WTC11 (cell line): ENCODE results near the gene DEFB110. TPM values are rescaled to one million over a fixed set of nuclear protein-coding genes. Genes with fewer than 3 reads are reported as not detected.

Experiments used
- ATAC-seq: fragments of 200-7000 bp; cut with Tn5 transposase; 2 replicates; pipeline ENCODE4 v1.10.0; 2021; ENCODE audit warnings: mild to moderate bottlenecking, moderate library complexity
- Bru-seq: library from RNA; stranded (reverse); fragments of 400-500 nt; gene quantifications from one replicate; lab custom pipeline; 2021; lab: Mats Ljungman, UMichigan
- CTCF ChIA-PET: fragments of 300-600 bp; sonication (Branson Sonifier 250); formaldehyde crosslinking; loops from one replicate; lab custom pipeline; 2021; ENCODE audit warnings: antibody characterized with exemption; lab: Charles Lee
- POLR2A ChIA-PET: fragments of 350-600 bp; sonication (Branson Sonifier 250); formaldehyde crosslinking; loops from one replicate; lab custom pipeline; 2021; ENCODE audit warnings: antibody characterized with exemption; lab: Charles Lee
- DNase-seq: peaks from one replicate; pipeline ENCODE4 v3.0.0; 2021; ENCODE audit warnings: low spot score
- H3K27ac Mint-ChIP-seq: 2 replicates; pipeline ENCODE4 v1.8.0; 2021; ENCODE audit warnings: mixed read lengths
- H3K27me3 Mint-ChIP-seq: 2 replicates; pipeline ENCODE4 v1.8.0; 2021; ENCODE audit warnings: low read depth, mild to moderate bottlenecking, moderate library complexity, mixed read lengths
- H3K36me3 Mint-ChIP-seq: 2 replicates; pipeline ENCODE4 v1.8.0; 2021; ENCODE audit warnings: mixed read lengths
- H3K4me1 Mint-ChIP-seq: 2 replicates; pipeline ENCODE4 v1.8.0; 2022; ENCODE audit warnings: mixed read lengths
- H3K4me3 Mint-ChIP-seq: 2 replicates; pipeline ENCODE4 v1.8.0; 2021; ENCODE audit warnings: mild to moderate bottlenecking, moderate library complexity, mixed read lengths
- H3K9me3 Mint-ChIP-seq: 2 replicates; pipeline ENCODE4 v1.8.0; 2021; ENCODE audit warnings: mixed read lengths
- CBFB ChIP-seq: sonication (generic); formaldehyde crosslinking; IDR thresholded peaks from 2 replicates; pipeline ENCODE4 v1.8.1; 2022; ENCODE audit warnings: mild to moderate bottlenecking, low read depth, missing genetic modification reagents
- ESRRA ChIP-seq: sonication (generic); formaldehyde crosslinking; IDR thresholded peaks from 2 replicates; pipeline ENCODE4 v1.8.1; 2022; ENCODE audit warnings: mild to moderate bottlenecking, missing genetic modification reagents, borderline replicate concordance
- NFYB ChIP-seq: sonication (generic); formaldehyde crosslinking; conservative IDR thresholded peaks from 2 replicates; pipeline ENCODE4 v1.8.0; 2022; ENCODE audit warnings: low read depth, missing genetic modification reagents
- SOX15 ChIP-seq: fragments of 250-450 bp; sonication (Bioruptor Pico); IDR thresholded peaks from 2 replicates; pipeline ENCODE4 v1.9.0; 2021; ENCODE audit warnings: mild to moderate bottlenecking
- TEAD4 ChIP-seq: sonication (generic); formaldehyde crosslinking; IDR thresholded peaks from 2 replicates; pipeline ENCODE4 v1.8.0; 2022; ENCODE audit warnings: mild to moderate bottlenecking, missing genetic modification reagents
- ZNF219 ChIP-seq: sonication (generic); formaldehyde crosslinking; IDR thresholded peaks from 2 replicates; pipeline ENCODE4 v1.8.0; 2023; ENCODE audit warnings: missing genetic modification reagents, mild to moderate bottlenecking, borderline replicate concordance
- ZNF317 ChIP-seq: sonication (generic); formaldehyde crosslinking; IDR thresholded peaks from 2 replicates; pipeline ENCODE4 v1.8.1; 2023; ENCODE audit warnings: low read depth, mild to moderate bottlenecking, moderate library complexity, missing genetic modification reagents, borderline replicate concordance
- long read RNA-seq, 3 experiments: library from RNA in 1 of 3; library from capped mRNA in 1 of 3; library from polyadenylated mRNA in 1 of 3; unstranded in 2 of 3; stranded (forward) in 1 of 3; transcript quantifications; one replicate each; pipeline ENCODE4 v2.0.0, GENCODE V29; 2021
- total RNA-seq: library from RNA; stranded (reverse); gene quantifications from 3 replicates; pipeline ENCODE4 v1.2.3, GENCODE V29; 2021
- TF ChIP-seq, protein P1 (sequence below): fragments of 250-450 bp; sonication (Bioruptor Pico); IDR thresholded peaks from 2 replicates; pipeline ENCODE4 v1.8.0; 2021; ENCODE audit warnings: mild to moderate bottlenecking
- TF ChIP-seq, protein P2 (sequence below): sonication (generic); formaldehyde crosslinking; IDR thresholded peaks from 2 replicates; pipeline ENCODE4 v1.8.1; 2022; ENCODE audit warnings: low read depth, mild to moderate bottlenecking, moderate library complexity, missing genetic modification reagents, borderline replicate concordance
- TF ChIP-seq, protein P3 (sequence below): sonication (generic); formaldehyde crosslinking; IDR thresholded peaks from 2 replicates; pipeline ENCODE4 v1.8.1; 2022; ENCODE audit warnings: missing genetic modification reagents, borderline replicate concordance
- TF ChIP-seq, protein P4 (sequence below): sonication (generic); formaldehyde crosslinking; IDR thresholded peaks from 2 replicates; pipeline ENCODE4 v1.8.0; 2022; ENCODE audit warnings: mild to moderate bottlenecking, missing genetic modification reagents
- TF ChIP-seq, protein P5 (sequence below): fragments of 250-450 bp; sonication (Bioruptor Pico); IDR thresholded peaks from 2 replicates; pipeline ENCODE4 v1.9.0; 2021; ENCODE audit warnings: moderate library complexity, mild to moderate bottlenecking, inconsistent platforms, borderline replicate concordance
- TF ChIP-seq, protein P6 (sequence below): sonication (generic); formaldehyde crosslinking; conservative IDR thresholded peaks from 2 replicates; pipeline ENCODE4 v1.8.1; 2023; ENCODE audit warnings: mild to moderate bottlenecking, low read depth, missing genetic modification reagents, moderate library complexity
- TF ChIP-seq, protein P7 (sequence below): sonication (generic); formaldehyde crosslinking; IDR thresholded peaks from 2 replicates; pipeline ENCODE4 v1.8.0; 2023; ENCODE audit warnings: mild to moderate bottlenecking, missing genetic modification reagents

The DEFB110 gene
- total RNA-seq (not detected in 3 replicates), Bru-seq, nascent RNA (not detected)
- long read RNA-seq, experiment 1 = 0 reads
- long read RNA-seq, experiment 2 = 0 reads
- long read RNA-seq, experiment 3 = 0 reads

DNA sequence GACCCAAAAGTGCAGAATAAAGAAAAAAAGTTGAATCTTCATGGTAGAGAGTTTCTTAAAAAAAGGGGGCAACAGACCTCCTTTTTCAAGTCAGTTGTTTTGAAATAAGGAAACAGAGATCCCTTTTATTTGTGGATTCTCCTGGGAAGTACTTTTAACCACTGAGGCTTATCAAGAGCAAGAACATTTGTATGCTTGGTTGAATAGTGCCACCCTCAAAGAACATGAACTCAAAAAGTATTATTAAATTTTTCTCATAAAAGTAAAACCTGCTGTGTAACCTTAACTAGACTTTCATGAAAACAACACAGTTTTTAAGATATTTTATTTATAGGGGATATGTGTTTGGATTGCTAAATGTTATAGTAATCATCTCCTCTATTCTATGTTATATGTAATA, at the start of gene DEFB110:
DEFB110 (minus strand) TSS at position 101 of the 400 bp plus-strand sequence; CDS start at position 42, 59 bp downstream.
- TF ChIP-seq TEAD4 (CRISPR knock-in tag) (no peak), NFYB (CRISPR knock-in tag) (no peak), ESRRA (CRISPR knock-in tag) (no peak), SOX15 (no peak), CBFB (no peak), ZNF219 (CRISPR knock-in tag) (no peak), ZNF317 (no peak)
- TF ChIP-seq, protein P1, sequence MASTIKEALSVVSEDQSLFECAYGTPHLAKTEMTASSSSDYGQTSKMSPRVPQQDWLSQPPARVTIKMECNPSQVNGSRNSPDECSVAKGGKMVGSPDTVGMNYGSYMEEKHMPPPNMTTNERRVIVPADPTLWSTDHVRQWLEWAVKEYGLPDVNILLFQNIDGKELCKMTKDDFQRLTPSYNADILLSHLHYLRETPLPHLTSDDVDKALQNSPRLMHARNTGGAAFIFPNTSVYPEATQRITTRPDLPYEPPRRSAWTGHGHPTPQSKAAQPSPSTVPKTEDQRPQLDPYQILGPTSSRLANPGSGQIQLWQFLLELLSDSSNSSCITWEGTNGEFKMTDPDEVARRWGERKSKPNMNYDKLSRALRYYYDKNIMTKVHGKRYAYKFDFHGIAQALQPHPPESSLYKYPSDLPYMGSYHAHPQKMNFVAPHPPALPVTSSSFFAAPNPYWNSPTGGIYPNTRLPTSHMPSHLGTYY = no peak
- TF ChIP-seq, protein P2, sequence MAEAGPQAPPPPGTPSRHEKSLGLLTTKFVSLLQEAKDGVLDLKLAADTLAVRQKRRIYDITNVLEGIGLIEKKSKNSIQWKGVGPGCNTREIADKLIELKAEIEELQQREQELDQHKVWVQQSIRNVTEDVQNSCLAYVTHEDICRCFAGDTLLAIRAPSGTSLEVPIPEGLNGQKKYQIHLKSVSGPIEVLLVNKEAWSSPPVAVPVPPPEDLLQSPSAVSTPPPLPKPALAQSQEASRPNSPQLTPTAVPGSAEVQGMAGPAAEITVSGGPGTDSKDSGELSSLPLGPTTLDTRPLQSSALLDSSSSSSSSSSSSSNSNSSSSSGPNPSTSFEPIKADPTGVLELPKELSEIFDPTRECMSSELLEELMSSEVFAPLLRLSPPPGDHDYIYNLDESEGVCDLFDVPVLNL = no peak
- TF ChIP-seq, protein P3, sequence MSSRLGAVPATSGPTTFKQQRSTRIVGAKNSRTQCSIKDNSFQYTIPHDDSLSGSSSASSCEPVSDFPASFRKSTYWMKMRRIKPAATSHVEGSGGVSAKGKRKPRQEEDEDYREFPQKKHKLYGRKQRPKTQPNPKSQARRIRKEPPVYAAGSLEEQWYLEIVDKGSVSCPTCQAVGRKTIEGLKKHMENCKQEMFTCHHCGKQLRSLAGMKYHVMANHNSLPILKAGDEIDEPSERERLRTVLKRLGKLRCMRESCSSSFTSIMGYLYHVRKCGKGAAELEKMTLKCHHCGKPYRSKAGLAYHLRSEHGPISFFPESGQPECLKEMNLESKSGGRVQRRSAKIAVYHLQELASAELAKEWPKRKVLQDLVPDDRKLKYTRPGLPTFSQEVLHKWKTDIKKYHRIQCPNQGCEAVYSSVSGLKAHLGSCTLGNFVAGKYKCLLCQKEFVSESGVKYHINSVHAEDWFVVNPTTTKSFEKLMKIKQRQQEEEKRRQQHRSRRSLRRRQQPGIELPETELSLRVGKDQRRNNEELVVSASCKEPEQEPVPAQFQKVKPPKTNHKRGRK (CRISPR knock-in tag) = no peak
- TF ChIP-seq, protein P4, sequence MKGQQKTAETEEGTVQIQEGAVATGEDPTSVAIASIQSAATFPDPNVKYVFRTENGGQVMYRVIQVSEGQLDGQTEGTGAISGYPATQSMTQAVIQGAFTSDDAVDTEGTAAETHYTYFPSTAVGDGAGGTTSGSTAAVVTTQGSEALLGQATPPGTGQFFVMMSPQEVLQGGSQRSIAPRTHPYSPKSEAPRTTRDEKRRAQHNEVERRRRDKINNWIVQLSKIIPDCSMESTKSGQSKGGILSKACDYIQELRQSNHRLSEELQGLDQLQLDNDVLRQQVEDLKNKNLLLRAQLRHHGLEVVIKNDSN (CRISPR knock-in tag) = no peak
- TF ChIP-seq, protein P5, sequence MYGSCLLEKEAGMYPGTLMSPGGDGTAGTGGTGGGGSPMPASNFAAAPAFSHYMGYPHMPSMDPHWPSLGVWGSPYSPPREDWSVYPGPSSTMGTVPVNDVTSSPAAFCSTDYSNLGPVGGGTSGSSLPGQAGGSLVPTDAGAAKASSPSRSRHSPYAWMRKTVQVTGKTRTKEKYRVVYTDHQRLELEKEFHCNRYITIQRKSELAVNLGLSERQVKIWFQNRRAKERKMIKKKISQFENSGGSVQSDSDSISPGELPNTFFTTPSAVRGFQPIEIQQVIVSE (CRISPR knock-in tag) = no peak
- TF ChIP-seq, protein P6, sequence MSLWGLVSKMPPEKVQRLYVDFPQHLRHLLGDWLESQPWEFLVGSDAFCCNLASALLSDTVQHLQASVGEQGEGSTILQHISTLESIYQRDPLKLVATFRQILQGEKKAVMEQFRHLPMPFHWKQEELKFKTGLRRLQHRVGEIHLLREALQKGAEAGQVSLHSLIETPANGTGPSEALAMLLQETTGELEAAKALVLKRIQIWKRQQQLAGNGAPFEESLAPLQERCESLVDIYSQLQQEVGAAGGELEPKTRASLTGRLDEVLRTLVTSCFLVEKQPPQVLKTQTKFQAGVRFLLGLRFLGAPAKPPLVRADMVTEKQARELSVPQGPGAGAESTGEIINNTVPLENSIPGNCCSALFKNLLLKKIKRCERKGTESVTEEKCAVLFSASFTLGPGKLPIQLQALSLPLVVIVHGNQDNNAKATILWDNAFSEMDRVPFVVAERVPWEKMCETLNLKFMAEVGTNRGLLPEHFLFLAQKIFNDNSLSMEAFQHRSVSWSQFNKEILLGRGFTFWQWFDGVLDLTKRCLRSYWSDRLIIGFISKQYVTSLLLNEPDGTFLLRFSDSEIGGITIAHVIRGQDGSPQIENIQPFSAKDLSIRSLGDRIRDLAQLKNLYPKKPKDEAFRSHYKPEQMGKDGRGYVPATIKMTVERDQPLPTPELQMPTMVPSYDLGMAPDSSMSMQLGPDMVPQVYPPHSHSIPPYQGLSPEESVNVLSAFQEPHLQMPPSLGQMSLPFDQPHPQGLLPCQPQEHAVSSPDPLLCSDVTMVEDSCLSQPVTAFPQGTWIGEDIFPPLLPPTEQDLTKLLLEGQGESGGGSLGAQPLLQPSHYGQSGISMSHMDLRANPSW (CRISPR knock-in tag) = no peak
- TF ChIP-seq, protein P7, sequence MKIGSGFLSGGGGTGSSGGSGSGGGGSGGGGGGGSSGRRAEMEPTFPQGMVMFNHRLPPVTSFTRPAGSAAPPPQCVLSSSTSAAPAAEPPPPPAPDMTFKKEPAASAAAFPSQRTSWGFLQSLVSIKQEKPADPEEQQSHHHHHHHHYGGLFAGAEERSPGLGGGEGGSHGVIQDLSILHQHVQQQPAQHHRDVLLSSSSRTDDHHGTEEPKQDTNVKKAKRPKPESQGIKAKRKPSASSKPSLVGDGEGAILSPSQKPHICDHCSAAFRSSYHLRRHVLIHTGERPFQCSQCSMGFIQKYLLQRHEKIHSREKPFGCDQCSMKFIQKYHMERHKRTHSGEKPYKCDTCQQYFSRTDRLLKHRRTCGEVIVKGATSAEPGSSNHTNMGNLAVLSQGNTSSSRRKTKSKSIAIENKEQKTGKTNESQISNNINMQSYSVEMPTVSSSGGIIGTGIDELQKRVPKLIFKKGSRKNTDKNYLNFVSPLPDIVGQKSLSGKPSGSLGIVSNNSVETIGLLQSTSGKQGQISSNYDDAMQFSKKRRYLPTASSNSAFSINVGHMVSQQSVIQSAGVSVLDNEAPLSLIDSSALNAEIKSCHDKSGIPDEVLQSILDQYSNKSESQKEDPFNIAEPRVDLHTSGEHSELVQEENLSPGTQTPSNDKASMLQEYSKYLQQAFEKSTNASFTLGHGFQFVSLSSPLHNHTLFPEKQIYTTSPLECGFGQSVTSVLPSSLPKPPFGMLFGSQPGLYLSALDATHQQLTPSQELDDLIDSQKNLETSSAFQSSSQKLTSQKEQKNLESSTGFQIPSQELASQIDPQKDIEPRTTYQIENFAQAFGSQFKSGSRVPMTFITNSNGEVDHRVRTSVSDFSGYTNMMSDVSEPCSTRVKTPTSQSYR = no peak
- ATAC-seq (no peak), DNase-seq (no peak)
- no peak within 1 kb of the TSS for H3K4me3 Mint-ChIP-seq
- no peak within 1 kb of the TSS for H3K27ac Mint-ChIP-seq
- H3K36me3 Mint-ChIP-seq = no peaks in the 10 kb centered on the region
- CTCF ChIA-PET = interaction anchor here (3.0 kb wide), 1 partner anchor 9 kb away, joined by 17 read pairs; no protein-coding TSS in a partner anchor
- no peaks in the 10 kb centered on the region for H3K4me1 Mint-ChIP-seq
- H3K9me3 Mint-ChIP-seq = no peaks in the 10 kb centered on the region
- POLR2A ChIA-PET = no interaction called here
- no peaks in the 10 kb centered on the region for H3K27me3 Mint-ChIP-seq
